GM19193 (cell line): ENCODE data around the gene TRAF3.

Experiments used
- POLR2A ChIP-seq: IDR thresholded peaks from 4 replicates; pipeline ENCODE4 v1.6.1; 2011; ENCODE audit not compliant: insufficient read depth, insufficient read length; ENCODE audit errors: extremely low read depth

TRAF3 gene

GRCh38 chr14:102838501-102838900 lies 61.3 kb downstream of the TRAF3 start:
- TF ChIP-seq POLR2A = no peak

- TF ChIP-seq POLR2A = no peak
These were observed 62.9 kb downstream of the TRAF3 start for GRCh38 chr14:102840115-102840514.

- no peak for TF ChIP-seq POLR2A
These were observed 63.7 kb downstream of the TRAF3 start for GRCh38 chr14:102840771-102841528.

DNA sequence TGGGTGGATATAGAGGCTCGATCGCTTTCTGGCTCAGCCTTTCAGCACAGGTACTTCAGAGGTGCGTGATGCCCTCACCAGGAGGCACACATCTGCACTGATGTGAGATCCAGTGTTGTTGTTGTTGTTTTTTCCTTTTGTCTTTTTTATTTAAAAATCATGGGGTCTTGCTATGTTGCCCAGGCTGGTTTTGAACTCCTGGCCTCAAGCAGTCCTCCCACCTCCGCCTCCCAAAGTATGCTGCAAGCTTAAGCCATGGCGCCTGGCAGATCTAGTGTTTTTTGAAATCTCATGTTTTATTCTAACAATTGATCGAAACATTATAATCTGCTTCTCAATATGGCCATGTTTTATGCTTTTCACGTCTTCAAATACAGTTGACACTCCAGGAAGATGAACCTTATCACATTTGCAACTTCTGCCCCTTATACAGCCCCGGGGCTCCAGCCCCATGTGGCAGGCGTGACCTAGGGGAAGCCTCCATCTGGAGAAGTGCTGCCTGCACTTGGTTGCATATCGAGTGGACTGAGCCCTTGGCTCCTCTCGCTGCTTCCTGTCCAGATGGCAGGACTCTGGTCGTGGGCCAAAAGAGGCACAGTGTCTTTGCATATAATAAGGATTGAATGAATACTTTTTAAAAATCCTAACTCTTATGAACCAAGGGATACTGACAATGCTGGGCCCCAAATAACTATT lies 71.7 kb downstream of the TRAF3 start:
- TF ChIP-seq POLR2A = no peak

DNA sequence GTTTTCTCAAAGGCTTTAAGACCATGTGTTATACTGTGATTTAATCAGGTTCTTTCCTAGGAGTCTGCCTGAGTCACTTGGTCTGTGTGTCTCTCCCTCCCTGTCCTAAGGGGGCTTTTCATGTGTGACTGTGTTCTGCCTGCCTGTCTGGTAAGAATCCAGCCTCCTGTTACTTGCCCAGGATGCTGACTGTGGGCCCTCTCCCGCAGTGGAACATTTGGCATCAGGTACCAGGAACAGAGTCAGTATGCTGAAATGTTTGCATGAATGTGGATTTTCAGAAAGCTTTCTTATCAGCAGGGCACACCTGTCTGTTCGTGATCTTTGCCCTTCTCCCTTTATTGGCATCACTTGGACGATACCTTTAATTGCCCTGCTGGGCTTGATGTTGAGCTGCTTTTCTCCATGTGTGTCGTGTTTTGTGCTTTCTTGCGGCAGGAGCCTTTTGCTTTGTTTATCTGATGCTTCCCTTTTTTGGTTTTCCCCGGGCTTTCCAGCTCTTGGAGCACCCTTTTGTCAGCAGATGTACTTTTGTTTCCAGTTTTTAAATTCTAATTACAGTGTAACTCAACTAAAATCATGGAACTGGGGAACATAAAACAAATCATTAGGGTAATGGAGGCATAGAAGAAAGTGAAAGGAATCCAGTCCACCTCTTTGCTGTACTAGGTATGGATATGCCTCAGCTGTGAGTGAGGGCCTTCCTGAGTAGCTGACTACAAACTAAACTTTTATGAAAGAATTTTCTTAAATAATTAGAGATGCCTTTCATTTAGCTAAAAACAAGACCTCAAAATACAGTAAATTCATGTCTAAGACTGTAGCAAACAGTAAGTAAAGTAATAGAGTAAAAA lies 72.5 kb downstream of the TRAF3 start:
- TF ChIP-seq POLR2A = no peak

GRCh38 chr14:102853648-102854047 lies 76.4 kb downstream of the TRAF3 start:
- TF ChIP-seq POLR2A = no peak

DNA sequence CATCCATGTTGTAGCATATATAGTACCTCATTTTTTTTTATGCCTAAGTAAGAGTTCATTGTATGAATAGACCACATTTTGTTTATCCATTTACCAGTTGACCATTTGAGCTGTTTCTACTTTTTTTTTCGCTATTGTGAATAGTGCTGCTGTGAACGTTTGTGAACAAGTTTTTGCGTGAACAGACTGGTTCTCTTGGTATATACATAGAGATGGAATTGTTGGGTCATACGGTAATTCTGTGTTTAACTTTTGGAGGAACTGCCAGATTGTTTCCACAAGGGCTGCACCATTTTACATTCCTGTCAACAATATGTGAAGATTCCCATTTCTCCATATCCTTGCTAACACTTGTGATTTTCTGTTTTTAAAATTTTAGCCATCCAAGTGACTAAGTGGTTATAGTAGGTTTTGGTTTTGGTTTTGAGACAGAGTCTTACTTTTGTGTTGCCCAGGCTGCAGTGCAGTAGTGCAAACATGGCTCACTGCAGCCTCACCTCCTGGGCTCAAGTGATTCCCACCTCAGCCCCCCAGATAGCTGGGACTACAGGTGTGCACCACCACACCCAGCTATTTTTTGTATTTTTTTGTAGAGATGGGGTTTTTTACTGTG lies 76.9 kb downstream of the TRAF3 start:
- TF ChIP-seq POLR2A = no peak

GRCh38 chr14:102856179-102856578 lies 78.9 kb downstream of the TRAF3 start:
- TF ChIP-seq POLR2A = no peak

DNA sequence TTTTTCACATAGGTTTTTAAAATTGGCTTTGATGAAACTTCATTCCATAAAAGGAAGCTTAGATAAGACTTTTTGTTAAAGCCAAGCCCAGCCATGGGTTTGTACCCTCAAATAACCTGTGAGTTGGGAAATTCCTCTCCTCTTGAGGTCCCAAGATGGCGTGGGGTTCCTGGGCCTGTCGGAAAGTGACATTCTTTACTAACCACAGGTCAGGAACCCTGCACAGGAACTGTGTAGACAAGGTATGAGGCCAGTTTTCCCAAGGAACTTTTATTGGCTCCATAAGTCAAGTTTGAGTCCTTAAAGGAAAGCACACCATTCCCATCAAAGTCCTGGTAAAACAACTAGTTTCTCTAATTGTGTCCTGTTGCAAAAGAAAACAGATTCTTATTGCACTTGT lies 80.2 kb downstream of the TRAF3 start:
- no peak for TF ChIP-seq POLR2A

- no peak for TF ChIP-seq POLR2A
These were observed 82.7 kb downstream of the TRAF3 start for GRCh38 chr14:102859911-102860310.

- no peak for TF ChIP-seq POLR2A
These were observed 85.0 kb downstream of the TRAF3 start for GRCh38 chr14:102862154-102862773.

GRCh38 chr14:102863381-102863780 lies 86.1 kb downstream of the TRAF3 start:
- TF ChIP-seq POLR2A = no peak

DNA sequence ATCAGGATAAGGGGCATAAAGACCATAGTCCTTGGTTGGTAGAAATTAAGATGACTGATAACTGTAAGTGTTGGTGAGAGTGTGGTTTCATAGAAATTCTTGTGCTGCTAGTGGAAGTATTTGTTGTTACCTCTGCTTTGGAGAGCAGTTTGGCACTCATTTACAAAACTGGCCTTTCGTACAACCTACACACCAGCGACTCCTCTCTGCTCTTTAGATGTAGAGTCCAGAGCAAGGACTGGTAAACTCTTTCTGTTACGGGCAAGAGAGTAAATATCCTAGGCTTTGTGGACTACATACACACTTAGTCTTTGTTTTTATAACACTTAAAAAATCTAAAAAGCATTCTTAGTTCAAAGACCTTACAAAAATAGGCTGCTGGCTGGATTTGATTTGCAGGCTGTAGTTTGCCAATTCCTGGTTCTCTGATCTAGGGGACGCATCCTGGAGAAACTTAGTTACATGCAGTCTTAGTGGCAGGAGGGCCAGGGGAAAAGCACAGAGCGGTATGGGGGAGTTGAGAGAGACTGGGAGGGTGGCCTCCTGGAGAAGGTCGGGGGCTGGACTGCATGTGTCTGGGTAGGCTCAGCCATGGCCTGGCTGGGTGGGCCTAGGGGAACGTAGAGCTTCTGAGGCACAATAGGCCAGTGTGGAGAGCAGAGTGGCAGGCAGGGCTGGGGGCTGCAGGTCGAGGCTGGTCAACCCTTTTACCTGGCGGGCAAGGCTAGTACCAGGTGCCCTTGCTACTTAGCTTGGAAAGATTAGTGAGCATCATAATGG lies 89.9 kb downstream of the TRAF3 start:
- TF ChIP-seq POLR2A = no peak
